AG10803 (cell line): ENCODE data around the gene PHACTR4.
"Not testable (repeated sequence)": the region's sequence is repeated elsewhere in the genome, so short reads cannot be mapped to it uniquely, and the experiment has no call there.

Experiments
- DNase-seq: peaks from one replicate; pipeline ENCODE4 v3.0.0; 2010; ENCODE audit warnings: low read depth
- H3K4me3 ChIP-seq: 2 replicates; pipeline ENCODE4 v1.5.1; 2011; ENCODE audit warnings: mild to moderate bottlenecking, low read length, control low read depth
- TF ChIP-seq, protein P1 (sequence below): conservative IDR thresholded peaks from 2 replicates; pipeline ENCODE4 v1.5.1; 2011; ENCODE audit warnings: mild to moderate bottlenecking, low read length, control low read depth, inconsistent platforms

The PHACTR4 gene

DNA sequence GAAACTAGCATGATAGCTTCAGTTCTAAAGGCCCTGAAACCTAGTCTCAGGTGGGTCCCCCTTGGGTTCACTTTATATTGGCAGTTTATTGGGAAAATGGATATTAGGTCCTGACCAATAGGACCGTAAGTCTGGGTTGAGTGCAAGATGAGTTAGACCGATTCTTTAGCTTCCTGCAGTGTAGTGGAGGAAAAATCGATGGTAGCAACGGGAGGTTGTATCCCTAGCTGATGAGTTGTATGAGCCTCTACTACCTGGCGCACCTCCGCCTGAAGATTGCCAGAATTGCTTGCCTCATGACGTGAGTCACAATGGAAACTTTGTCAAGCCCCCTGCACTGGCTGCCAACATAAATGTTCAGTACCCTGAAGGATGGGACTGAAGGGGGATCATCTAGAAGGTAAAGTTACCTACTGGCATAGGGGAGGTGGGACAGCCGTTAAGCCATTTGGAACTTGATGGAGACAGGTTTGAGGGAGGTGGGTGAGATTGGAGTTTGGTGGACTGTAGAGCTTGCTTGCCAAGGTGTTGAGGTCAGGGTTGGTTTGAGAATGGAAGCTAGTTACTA is 140.2 kb downstream of the PHACTR4 start:
- TF ChIP-seq, protein P1, sequence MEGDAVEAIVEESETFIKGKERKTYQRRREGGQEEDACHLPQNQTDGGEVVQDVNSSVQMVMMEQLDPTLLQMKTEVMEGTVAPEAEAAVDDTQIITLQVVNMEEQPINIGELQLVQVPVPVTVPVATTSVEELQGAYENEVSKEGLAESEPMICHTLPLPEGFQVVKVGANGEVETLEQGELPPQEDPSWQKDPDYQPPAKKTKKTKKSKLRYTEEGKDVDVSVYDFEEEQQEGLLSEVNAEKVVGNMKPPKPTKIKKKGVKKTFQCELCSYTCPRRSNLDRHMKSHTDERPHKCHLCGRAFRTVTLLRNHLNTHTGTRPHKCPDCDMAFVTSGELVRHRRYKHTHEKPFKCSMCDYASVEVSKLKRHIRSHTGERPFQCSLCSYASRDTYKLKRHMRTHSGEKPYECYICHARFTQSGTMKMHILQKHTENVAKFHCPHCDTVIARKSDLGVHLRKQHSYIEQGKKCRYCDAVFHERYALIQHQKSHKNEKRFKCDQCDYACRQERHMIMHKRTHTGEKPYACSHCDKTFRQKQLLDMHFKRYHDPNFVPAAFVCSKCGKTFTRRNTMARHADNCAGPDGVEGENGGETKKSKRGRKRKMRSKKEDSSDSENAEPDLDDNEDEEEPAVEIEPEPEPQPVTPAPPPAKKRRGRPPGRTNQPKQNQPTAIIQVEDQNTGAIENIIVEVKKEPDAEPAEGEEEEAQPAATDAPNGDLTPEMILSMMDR = no peak
- peak overlapping the region; percentile 30 for H3K4me3 ChIP-seq
- DNase-seq = no peak

DNA sequence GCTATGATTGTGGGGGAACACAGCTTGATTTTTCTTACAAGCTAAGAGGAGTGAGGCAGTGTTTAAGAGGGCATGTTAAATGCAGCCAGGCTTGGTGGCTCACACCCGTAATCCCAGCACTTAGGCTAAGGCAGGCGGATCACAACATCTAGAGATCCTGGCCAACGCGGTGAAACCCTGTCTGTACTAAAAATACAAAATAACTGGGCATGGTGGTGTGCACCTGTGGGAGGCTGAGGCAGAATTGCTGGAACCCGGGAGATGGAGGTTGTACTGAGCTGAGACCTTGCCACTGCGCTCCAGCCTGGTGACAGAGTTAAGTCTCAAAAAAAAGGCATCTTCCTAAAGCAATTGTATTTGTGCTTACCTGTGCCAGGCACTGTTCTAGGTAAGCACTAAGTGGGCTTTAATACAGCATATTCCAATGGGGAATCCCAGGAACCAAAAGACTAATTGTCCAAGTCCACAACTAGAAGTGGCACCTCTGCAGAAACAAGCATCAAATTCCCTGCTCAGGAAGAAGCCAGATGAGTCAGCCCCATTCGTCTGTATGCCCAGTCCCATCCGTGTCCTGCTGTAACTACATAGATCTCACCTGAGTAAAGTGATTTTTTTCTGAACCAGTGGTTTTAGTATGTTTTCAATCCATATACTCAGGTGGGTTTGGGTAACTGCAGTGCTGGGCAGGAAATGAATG is 140.9 kb downstream of the PHACTR4 start:
- TF ChIP-seq, protein P1 = no peak
- H3K4me3 ChIP-seq = peak overlapping the region; percentile 30
- peak; percentile 51 for DNase-seq

GRCh38 chr1:28510970-28511440 is 141.5 kb downstream of the PHACTR4 start:
- TF ChIP-seq, protein P1 = no peak
- peak; percentile 47 for DNase-seq
- H3K4me3 ChIP-seq = no peak overlapping the region

GRCh38 chr1:28512058-28512611 is 142.6 kb downstream of the PHACTR4 start:
- TF ChIP-seq, protein P1 = no peak
- no peak for DNase-seq
- no peak overlapping the region for H3K4me3 ChIP-seq

DNA sequence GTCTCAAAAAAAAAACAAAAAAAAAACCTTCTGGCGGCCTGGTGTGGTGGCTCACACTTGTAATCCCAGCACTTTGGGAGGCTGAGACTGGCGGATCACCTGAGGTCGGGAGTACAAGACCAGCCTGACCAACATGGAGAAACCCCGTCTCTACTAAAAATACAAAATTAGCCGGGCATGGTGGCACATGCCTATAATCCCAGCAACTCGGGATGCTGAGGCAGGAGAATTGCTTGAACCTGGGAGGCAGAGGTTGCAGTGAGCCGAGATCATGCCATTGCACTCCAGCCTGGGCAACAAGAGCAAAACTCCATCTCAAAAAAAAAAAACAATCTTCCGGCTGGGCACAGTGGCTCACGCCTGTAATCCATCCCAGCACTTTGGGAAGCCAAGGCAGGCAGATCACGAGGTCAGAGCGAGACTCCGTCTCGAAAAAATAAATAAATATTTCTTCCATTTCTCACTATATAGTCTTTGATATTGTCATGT is 144.9 kb downstream of the PHACTR4 start:
- H3K4me3 ChIP-seq, DNase-seq: not testable (repeated sequence)

GRCh38 chr1:28516518-28516956 is 147.0 kb downstream of the PHACTR4 start:
- no peak overlapping the region for H3K4me3 ChIP-seq
- DNase-seq = no peak
- TF ChIP-seq, protein P1 = no peak

DNA sequence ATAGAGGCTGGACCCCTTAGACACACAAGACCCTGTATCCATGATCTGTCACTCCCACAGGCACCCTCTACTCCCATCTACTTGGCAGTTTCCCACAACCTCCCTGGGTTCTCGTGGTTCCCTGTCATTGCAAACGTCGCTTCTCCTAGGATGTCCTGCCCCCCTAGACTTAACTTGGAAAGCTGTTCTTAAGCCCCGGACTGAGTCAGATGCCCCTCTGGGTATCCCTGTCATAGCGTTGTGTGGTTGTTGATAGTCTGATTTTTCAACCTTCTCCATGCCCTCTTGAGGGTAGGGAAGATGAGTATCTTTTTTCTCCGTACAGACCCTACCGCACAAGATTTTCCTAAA is 148.1 kb downstream of the PHACTR4 start:
- no peak for DNase-seq
- TF ChIP-seq, protein P1 = no peak
- H3K4me3 ChIP-seq = peak overlapping the region; percentile 76
